HG02981 (cell line): ENCODE measurements around the gene MAU2.

ENCODE experiments used
- ATAC-seq: cut with Tn5 transposase; IDR thresholded peaks from one replicate; pipeline ENCODE4 v1.9.1; 2021; ENCODE audit warnings: mild to moderate bottlenecking, moderate library complexity; ENCODE audit not compliant: unreplicated experiment

The MAU2 gene

GRCh38 chr19:19306191-19306590 lies 14.4 kb upstream of the MAU2 start:
- ATAC-seq, result no peak

- no peak for ATAC-seq
These were observed 12.3 kb upstream of the MAU2 start for GRCh38 chr19:19308373-19308772.

DNA sequence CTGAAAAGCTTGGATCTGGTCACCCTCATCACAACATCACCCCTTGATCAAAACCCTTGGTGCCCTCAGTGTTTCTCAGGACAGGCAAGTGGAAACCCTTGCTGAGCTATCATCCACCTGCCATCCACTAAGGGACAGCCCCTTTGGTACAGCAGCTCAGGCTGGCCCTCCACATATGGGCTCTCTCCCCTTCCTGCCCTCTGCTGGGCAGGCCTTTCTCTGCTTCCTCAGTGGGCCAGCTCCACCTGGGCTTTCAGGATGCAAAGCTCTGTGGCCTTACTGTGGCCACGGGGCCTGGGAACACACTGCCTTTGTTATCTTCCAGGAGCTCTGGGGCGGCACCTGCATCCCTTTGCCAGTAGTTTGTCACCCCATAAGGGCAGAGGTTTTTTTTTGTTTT lies 5.2 kb upstream of the MAU2 start:
- no peak for ATAC-seq

- ATAC-seq, result no peak
These were observed 4.5 kb upstream of the MAU2 start for GRCh38 chr19:19316082-19316481.

GRCh38 chr19:19319732-19320360 lies 783 bp upstream of the MAU2 start:
- no peak for ATAC-seq

DNA sequence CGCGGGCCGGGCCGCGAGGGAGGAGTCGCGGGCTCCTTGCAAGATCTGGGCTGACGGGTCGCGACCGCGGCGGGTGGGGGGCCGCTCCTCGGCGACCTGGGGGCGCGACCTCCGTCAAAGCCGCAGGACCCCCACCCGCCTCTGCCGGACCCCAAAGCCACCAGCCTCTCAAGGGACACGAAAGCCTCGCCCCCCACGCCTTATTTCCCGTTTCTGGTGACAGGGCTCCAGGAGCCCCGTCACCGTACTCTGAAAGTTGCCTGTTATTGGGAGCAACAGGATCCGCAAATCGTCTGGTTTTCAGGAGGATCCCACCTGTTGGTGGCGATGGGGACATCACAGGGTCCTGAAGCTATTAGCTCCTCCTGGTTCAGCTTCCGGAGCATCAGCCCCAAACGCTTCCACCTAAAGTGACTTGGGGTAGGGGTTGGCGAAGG lies 530 bp downstream of the MAU2 start:
- ATAC-seq, result no peak

- no peak for ATAC-seq
These were observed 3.6 kb downstream of the MAU2 start for GRCh38 chr19:19324059-19324770.

DNA sequence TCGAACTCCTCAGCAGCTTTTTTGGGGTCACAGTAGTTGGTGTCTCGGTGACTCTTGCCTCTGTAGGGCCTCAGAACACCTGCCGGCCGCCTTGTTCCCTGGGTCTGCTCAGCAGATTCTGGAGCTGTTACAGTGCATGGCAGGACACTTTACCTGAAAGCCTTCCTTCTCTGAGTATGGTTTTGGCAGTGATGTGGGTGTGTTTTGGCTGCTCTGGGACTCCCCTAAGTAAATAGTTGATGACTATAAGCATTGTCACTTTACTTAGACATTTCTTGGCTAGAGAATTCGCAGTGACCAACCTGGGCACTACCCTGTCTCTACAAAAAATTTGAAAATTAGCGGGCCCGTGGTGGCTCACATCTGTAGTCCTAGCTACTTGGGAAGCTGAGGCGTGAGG lies 7.0 kb downstream of the MAU2 start:
- ATAC-seq, result no peak

- no peak for ATAC-seq
These were observed 8.5 kb downstream of the MAU2 start for GRCh38 chr19:19329126-19329525.

DNA sequence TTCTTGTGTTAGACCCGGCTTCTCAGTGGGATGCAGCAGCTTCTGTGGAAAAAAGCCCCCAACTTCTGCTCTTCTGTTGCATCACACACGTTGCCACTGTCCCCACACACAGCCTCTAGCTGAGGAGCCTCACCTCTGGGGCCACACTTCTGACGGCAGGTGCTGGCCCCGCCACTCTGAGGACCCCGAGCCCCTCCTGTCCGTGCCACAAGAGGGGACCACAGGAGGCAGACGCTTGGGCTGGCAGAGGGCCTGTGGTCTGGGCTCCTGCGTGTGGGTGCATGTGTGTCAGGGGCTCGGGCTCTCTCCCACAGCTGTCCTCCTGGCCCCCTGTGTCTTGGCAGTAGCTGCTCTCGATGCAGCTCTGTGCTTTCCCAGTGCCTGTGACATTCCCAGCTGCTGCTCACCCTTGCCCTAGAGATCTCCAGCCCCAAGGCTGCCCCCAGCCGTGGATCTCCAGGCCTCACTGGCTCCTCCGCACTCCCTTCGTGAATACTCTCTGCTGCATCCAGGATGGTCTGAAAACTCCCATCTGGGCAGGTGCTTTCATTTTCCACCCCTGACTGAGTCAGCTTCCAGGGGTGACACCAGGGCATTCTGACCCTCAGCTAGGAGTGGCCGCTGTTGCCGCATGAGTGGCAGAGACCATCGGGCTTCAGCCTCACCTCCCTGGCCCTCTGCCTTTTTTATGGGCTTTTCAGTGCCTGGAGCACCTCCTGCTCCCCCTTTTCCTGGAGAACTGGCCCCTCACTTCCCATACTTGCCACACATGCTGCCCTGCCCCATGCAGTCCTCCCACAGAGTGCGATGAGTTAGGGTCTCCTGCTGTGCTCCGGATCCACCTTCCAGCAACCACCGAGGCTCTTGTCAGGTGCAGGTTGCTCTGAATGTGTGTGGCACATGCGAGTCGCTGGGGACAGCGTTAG lies 13.7 kb downstream of the MAU2 start:
- ATAC-seq, result no peak

GRCh38 chr19:19334989-19335344 lies 14.3 kb downstream of the MAU2 start:
- ATAC-seq, result no peak

DNA sequence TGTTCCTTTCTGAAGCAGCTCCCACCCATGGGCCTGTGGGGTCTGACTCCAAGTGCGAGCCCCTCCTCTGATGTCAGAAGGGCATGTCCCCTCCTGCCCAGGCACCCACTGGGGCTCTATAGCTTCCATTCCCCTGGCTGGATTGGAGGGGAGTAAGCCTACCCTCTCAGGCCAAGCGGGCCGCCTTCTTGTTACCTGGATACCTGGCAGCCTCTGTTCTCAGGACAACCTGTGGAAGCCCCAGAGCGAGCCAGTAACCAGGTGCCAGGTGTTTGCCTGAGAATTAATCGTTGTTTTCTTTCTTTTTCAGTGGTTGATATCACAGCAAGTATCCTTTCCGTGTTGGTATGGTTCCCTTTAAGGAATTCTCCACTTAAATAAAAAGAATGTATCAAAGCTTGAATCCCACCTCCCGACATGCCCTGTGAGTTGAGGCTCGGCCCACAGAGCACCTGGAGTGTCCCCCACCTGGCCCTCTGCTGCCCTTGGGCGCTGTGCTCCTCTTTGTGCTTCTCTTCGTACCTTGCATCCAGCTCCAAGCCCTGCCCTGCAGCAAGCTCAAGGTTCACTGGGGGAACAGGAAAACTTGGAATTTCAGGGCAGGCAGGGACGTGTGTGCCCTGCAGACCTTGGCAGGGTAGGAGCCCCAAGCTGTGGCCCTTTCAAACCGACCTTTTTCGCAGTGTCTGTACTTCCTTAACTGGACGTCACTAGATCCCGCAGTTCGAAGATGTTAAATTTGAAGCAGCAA lies 15.0 kb downstream of the MAU2 start:
- ATAC-seq, result no peak

- no peak for ATAC-seq
These were observed 16.0 kb downstream of the MAU2 start for GRCh38 chr19:19336597-19336996.

- no peak for ATAC-seq
These were observed 16.5 kb downstream of the MAU2 start for GRCh38 chr19:19337120-19337519.

- ATAC-seq, result no peak
These were observed 17.5 kb downstream of the MAU2 start for GRCh38 chr19:19338082-19338481.

- no peak for ATAC-seq
These were observed 20.4 kb downstream of the MAU2 start for GRCh38 chr19:19341026-19341425.

- no peak for ATAC-seq
These were observed 21.7 kb downstream of the MAU2 start for GRCh38 chr19:19342086-19343015.

- ATAC-seq, result no peak
These were observed 22.4 kb downstream of the MAU2 start for GRCh38 chr19:19343016-19343362.

DNA sequence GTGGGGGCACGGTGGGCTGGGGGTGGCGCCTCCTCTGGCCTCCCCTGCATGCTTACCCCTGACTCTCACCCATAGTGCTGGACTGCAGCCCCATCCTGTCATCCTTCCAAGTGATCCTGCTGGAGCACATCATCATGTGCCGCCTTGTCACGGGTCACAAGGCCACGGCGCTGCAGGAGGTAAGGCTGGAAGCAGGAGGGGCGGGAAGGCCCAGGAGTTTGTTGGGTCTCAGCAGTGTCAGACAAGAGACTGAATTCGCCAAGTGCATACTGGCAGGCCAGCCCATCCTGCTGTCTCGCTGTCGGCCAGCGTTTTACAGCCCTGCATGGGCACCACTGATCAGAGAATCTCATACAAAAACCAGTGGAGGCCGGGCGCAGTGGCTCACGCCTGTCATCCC lies 23.1 kb downstream of the MAU2 start:
- ATAC-seq, result no peak

DNA sequence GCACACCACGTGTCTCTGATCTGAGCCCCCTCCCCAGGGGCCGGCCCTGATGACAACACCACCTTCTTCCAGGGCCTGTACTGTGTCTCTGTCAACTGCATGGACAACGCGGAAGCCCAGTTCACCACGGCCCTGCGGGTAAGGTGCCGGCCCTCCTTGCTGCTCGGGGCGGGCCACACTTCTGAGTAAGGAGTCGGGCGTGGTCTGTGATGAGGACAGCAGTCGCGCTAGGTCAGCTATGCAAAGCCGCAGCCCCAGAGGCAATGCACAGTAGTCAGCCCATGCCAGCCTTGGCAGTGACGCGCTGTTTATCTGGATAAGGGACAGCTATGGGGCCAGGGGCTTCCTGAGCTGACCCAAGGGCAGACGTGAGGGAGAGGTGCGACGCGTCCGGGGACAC lies 24.6 kb downstream of the MAU2 start:
- no peak for ATAC-seq
